ENCODE data around the gene PA2G4. TPM values are rescaled to one million over a fixed set of nuclear protein-coding genes. Genes with fewer than 3 reads are reported as not detected.
"Not testable (repeated sequence)": the region's sequence is repeated elsewhere in the genome, so short reads cannot be mapped to it uniquely, and the experiment has no call there.

The PA2G4 gene
- total RNA-seq, 2 donors from 2014 or later, result 224 to 356 TPM

- DNase-seq (ENCODE audit: low spot score in 2 of 2); ATAC-seq; H3K9me3 Mint-ChIP-seq: not testable (repeated sequence)
- Mint-ChIP-seq H3K36me3 (peaks cover 31 to 35% of the 10 kb centered on the region in 2 donors), H3K27ac (peak overlapping the region; percentile 96 to 100)
Measured at GRCh38 chr12:56117082-56117706, 12.8 kb downstream of the PA2G4 start.

GRCh38 chr12:56117778-56118687, 13.7 kb downstream of the PA2G4 start, which contains the start of gene ZC3H10:
Gene ZC3H10 (plus strand): TSS chr12:56118266. CDS start chr12:56120563, 2,297 bp downstream.
- peaks cover 28 to 31% of the 10 kb centered on the region in 2 donors for H3K36me3 Mint-ChIP-seq
- DNase-seq (ENCODE audit: low spot score in 2 of 2), result peak; percentile 96 to 98
- H3K27ac Mint-ChIP-seq, result peak within 1 kb of the TSS; percentile 96 to 100
- peak; percentile 87 to 91 for ATAC-seq
- H3K9me3 Mint-ChIP-seq, result no peaks in the 10 kb centered on the region

GRCh38 chr12:56118688-56119357, 14.5 kb downstream of the PA2G4 start:
- H3K27ac Mint-ChIP-seq, result peak overlapping the region; percentile 96 to 100
- H3K9me3 Mint-ChIP-seq, result no peaks in the 10 kb centered on the region
- peaks cover 20 to 31% of the 10 kb centered on the region in 2 donors for H3K36me3 Mint-ChIP-seq
- no peak for DNase-seq (ENCODE audit: low spot score in 2 of 2)
- peak; percentile 4 to 5 for ATAC-seq

GRCh38 chr12:56119361-56119796, 15.0 kb downstream of the PA2G4 start:
- DNase-seq (ENCODE audit: low spot score in 2 of 2) (peak in 1 of 2 donors; percentile 64), ATAC-seq (no peak)
- Mint-ChIP-seq H3K27ac (peak overlapping the region; percentile 96 to 100), H3K9me3 (no peaks in the 10 kb centered on the region), H3K36me3 (peaks cover 19 to 31% of the 10 kb centered on the region in 2 donors)

- ATAC-seq (no peak), DNase-seq (ENCODE audit: low spot score in 2 of 2) (no peak)
- Mint-ChIP-seq H3K27ac (peak overlapping the region in 1 of 2 donors; percentile 96), H3K36me3 (peaks cover 19 to 31% of the 10 kb centered on the region in 2 donors), H3K9me3 (no peaks in the 10 kb centered on the region)
Measured at GRCh38 chr12:56120158-56120846, 15.9 kb downstream of the PA2G4 start.

GRCh38 chr12:56121204-56121870, 17.0 kb downstream of the PA2G4 start:
- H3K27ac Mint-ChIP-seq, result no peak overlapping the region
- H3K36me3 Mint-ChIP-seq, result peaks cover 18 to 30% of the 10 kb centered on the region in 2 donors
- ATAC-seq, result no peak

GRCh38 chr12:56122637-56123036, 18.3 kb downstream of the PA2G4 start:
- ATAC-seq, result no peak
- Mint-ChIP-seq H3K36me3 (peaks cover 5 to 17% of the 10 kb centered on the region in 2 donors), H3K9me3 (no peaks in the 10 kb centered on the region), H3K27ac (no peak overlapping the region)
- DNase-seq (ENCODE audit: low spot score in 2 of 2), result no peak

More at GRCh38 chr12:56121204-56121870, 17.0 kb downstream of the PA2G4 start:
- H3K9me3 Mint-ChIP-seq, result no peaks in the 10 kb centered on the region
- DNase-seq (ENCODE audit: low spot score in 2 of 2), result no peak

- H3K9me3 Mint-ChIP-seq, result no peaks in the 10 kb centered on the region
- ATAC-seq (no peak), DNase-seq (ENCODE audit: low spot score in 2 of 2) (no peak)
- peaks cover 8 to 14% of the 10 kb centered on the region in 2 donors for H3K36me3 Mint-ChIP-seq
- peak overlapping the region in 1 of 2 donors; percentile 8 for H3K27ac Mint-ChIP-seq
Measured at GRCh38 chr12:56124133-56124532, 19.8 kb downstream of the PA2G4 start.

GRCh38 chr12:56126732-56127239, 22.4 kb downstream of the PA2G4 start:
- DNase-seq (ENCODE audit: low spot score in 2 of 2) (no peak), ATAC-seq (no peak)
- peak overlapping the region; percentile 87 to 90 for H3K27ac Mint-ChIP-seq
- H3K36me3 Mint-ChIP-seq, result peaks cover 35 to 36% of the 10 kb centered on the region in 2 donors
- H3K9me3 Mint-ChIP-seq, result no peaks in the 10 kb centered on the region

- no peak for DNase-seq (ENCODE audit: low spot score in 2 of 2)
- Mint-ChIP-seq H3K27ac (peak overlapping the region; percentile 46 to 87), H3K36me3 (peaks cover 37 to 42% of the 10 kb centered on the region in 2 donors), H3K9me3 (no peaks in the 10 kb centered on the region)
- no peak for ATAC-seq
Measured at GRCh38 chr12:56127485-56127887, 23.1 kb downstream of the PA2G4 start.

- Mint-ChIP-seq H3K27ac (peak within 1 kb of the TSS; percentile 87 to 98), H3K9me3 (no peaks in the 10 kb centered on the region), H3K36me3 (peaks cover 37 to 45% of the 10 kb centered on the region in 2 donors)
- ATAC-seq, result peak; percentile 93 to 95
- peak; percentile 94 to 99 for DNase-seq (ENCODE audit: low spot score in 2 of 2)
Measured at GRCh38 chr12:56127888-56128669, 23.7 kb downstream of the PA2G4 start, which contains the start of gene ESYT1. Gene ESYT1 (plus strand): TSS chr12:56128267. CDS start chr12:56128320, 53 bp downstream.

- Mint-ChIP-seq H3K36me3 (peaks cover 37 to 52% of the 10 kb centered on the region in 2 donors), H3K27ac (peak overlapping the region; percentile 87 to 98), H3K9me3 (no peaks in the 10 kb centered on the region)
- no peak for DNase-seq (ENCODE audit: low spot score in 2 of 2)
- no peak for ATAC-seq
Measured at GRCh38 chr12:56128670-56129205, 24.4 kb downstream of the PA2G4 start.

GRCh38 chr12:56129206-56129941, 25.0 kb downstream of the PA2G4 start:
- peak; percentile 62 to 76 for DNase-seq (ENCODE audit: low spot score in 2 of 2)
- peaks cover 37 to 58% of the 10 kb centered on the region in 2 donors for H3K36me3 Mint-ChIP-seq
- peak; percentile 14 to 21 for ATAC-seq
- peak overlapping the region; percentile 87 to 98 for H3K27ac Mint-ChIP-seq
- no peaks in the 10 kb centered on the region for H3K9me3 Mint-ChIP-seq

All from activated naive CD4-positive, alpha-beta T cell treated with anti-CD3 and anti-CD28 coated beads, Interleukin-2, amount 50 U/mL, for 72 hours (primary cell).